ENCODE results near the gene RPS18. TPM values are rescaled to one million over a fixed set of nuclear protein-coding genes. Genes with fewer than 3 reads are reported as not detected.

RPS18 gene
- total and polyA plus RNA-seq, 9 of the 15 experiments (the other 6 are each of a cell fraction or from before 2014, with no cell fraction given): 5,023 to 17,516 (median 8,131) TPM

DNA sequence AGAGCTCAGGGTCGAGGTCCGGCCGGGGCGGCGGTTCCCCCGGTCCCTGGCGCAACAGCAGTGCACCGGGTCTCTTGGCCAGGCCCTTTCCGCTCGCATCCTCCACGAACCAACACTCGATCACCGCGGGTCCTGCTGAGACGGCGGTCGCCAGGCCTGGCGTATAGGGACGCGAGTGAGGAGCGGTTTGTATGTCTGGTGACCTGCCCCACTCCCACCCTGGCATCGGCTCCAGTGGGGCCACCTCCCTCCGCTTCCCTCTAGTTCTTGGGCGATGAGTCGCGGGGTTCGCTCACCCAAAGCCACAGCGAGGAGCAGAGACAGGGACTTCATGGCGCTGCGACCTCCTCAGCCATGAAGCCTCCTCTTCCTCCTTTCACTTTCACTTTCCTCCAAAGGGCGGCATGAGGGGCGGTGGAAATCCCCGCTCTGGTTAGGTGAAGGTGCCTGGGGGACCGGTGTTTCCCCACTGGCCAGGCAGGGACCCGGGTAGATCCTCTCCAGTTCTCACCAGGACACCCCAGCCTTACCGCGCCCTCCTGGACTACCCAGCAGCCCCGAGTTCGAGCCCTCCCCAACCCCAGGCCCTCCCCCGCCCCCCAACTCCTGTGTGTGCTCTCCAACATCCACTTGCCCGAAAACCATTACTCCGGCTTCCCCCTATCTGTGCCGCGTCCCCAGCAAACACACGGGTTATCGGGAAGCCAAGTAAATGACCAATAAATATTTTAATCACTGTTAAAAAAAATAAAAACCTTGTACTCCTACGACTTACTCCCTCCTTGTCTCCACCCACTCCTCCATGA is 42.0 kb downstream of the RPS18 start, which contains the start of gene TAPBP (continued):
- peak; percentile 85 for TF ChIP-seq ZFX (CRISPR knock-in tag; IDR thresholded peaks at IDR 0.05)
- TF ChIP-seq, protein P1, sequence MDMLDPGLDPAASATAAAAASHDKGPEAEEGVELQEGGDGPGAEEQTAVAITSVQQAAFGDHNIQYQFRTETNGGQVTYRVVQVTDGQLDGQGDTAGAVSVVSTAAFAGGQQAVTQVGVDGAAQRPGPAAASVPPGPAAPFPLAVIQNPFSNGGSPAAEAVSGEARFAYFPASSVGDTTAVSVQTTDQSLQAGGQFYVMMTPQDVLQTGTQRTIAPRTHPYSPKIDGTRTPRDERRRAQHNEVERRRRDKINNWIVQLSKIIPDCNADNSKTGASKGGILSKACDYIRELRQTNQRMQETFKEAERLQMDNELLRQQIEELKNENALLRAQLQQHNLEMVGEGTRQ (CRISPR knock-in tag; IDR thresholded peaks at IDR 0.05): no peak
- no peak for TF ChIP-seq KLF13 (tag; IDR thresholded peaks at IDR 0.05; ENCODE audit: borderline replicate concordance, low read depth)
- TF ChIP-seq ETV6 (IDR thresholded peaks at IDR 0.05; ENCODE audit: borderline replicate concordance in 1 of 2, low read depth in 2 of 2, low read length in 1 of 2): no peak
- no peak for TF ChIP-seq ETV6 (CRISPR knock-in tag; IDR thresholded peaks at IDR 0.05; ENCODE audit: borderline replicate concordance)
- TF ChIP-seq, protein P2, sequence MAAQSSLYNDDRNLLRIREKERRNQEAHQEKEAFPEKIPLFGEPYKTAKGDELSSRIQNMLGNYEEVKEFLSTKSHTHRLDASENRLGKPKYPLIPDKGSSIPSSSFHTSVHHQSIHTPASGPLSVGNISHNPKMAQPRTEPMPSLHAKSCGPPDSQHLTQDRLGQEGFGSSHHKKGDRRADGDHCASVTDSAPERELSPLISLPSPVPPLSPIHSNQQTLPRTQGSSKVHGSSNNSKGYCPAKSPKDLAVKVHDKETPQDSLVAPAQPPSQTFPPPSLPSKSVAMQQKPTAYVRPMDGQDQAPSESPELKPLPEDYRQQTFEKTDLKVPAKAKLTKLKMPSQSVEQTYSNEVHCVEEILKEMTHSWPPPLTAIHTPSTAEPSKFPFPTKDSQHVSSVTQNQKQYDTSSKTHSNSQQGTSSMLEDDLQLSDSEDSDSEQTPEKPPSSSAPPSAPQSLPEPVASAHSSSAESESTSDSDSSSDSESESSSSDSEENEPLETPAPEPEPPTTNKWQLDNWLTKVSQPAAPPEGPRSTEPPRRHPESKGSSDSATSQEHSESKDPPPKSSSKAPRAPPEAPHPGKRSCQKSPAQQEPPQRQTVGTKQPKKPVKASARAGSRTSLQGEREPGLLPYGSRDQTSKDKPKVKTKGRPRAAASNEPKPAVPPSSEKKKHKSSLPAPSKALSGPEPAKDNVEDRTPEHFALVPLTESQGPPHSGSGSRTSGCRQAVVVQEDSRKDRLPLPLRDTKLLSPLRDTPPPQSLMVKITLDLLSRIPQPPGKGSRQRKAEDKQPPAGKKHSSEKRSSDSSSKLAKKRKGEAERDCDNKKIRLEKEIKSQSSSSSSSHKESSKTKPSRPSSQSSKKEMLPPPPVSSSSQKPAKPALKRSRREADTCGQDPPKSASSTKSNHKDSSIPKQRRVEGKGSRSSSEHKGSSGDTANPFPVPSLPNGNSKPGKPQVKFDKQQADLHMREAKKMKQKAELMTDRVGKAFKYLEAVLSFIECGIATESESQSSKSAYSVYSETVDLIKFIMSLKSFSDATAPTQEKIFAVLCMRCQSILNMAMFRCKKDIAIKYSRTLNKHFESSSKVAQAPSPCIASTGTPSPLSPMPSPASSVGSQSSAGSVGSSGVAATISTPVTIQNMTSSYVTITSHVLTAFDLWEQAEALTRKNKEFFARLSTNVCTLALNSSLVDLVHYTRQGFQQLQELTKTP (IDR thresholded peaks at IDR 0.05; ENCODE audit: low read depth in 1 of 2, partially characterized antibody in 2 of 2): no peak
- no peak for TF ChIP-seq RBM17 (IDR thresholded peaks at IDR 0.05; ENCODE audit: borderline replicate concordance, low read depth, low read length)
- TF ChIP-seq MXI1 (IDR thresholded peaks at IDR 0.05; ENCODE audit: low read depth, low read length): no peak
- no peak for TF ChIP-seq ZFP36 (IDR thresholded peaks at IDR 0.05; ENCODE audit: low read depth, low read length, partially characterized antibody)
- no peak for TF ChIP-seq CHCHD3 (CRISPR knock-in tag; IDR thresholded peaks at IDR 0.05)
- no peak for TF ChIP-seq CREB1 (IDR thresholded peaks at IDR 0.05)
- 0 out of 2 replicates have a peak, but pooled peaks have one; percentile 39 for TF ChIP-seq CREB1 (CRISPR knock-in tag; IDR thresholded peaks at IDR 0.05)
- TF ChIP-seq ZFP1 (CRISPR knock-in tag; IDR thresholded peaks at IDR 0.05): no peak; the same call in 1 of the 2 replicates
- TF ChIP-seq CCAR2 (IDR thresholded peaks at IDR 0.05; ENCODE audit: low read depth, low read length): no peak
- no peak for TF ChIP-seq CCNT2 (IDR thresholded peaks at IDR 0.05; ENCODE audit: borderline replicate concordance, extremely low read depth, insufficient read length, low read depth, low read length)
- TF ChIP-seq CREM (IDR thresholded peaks at IDR 0.05; ENCODE audit: low read depth): peak; percentile 20; the same call in 1 of the 2 replicates
- TF ChIP-seq ZNF311 (CRISPR knock-in tag; IDR thresholded peaks at IDR 0.05): no peak
- TF ChIP-seq BACH1 (tag; IDR thresholded peaks at IDR 0.05): no peak
- TF ChIP-seq ZKSCAN1 (IDR thresholded peaks at IDR 0.05; ENCODE audit: low read depth, low read length): no peak
- TF ChIP-seq ZNF644 (tag; IDR thresholded peaks at IDR 0.05; ENCODE audit: low read depth): peak; percentile 38; the same call in 1 of the 2 replicates
- no peak for TF ChIP-seq NFE2 (IDR thresholded peaks at IDR 0.05; ENCODE audit: low read depth)
- no peak for TF ChIP-seq ZNF408 (CRISPR knock-in tag; IDR thresholded peaks at IDR 0.05; ENCODE audit: low read depth)

All from K562 (cell line).